PC-3 (cell line): ENCODE results near the gene MUCL3. TPM values are rescaled to one million over a fixed set of nuclear protein-coding genes. Genes with fewer than 3 reads are reported as not detected.

Experiments used
- ATAC-seq: fragments of 200-7000 bp; cut with Tn5 transposase; 2 replicates; pipeline ENCODE4 v1.9.1; 2020; ENCODE audit warnings: mild to moderate bottlenecking, moderate library complexity
- BruUV-seq: library from RNA; stranded (reverse); fragments of 400-500 nt; replicated peaks from 2 replicates; lab custom pipeline; 2021; lab: Mats Ljungman, UMichigan
- CTCF ChIA-PET: fragments of 300-600 bp; sonication (Branson Sonifier 250); formaldehyde crosslinking; loops from one replicate; lab custom pipeline; 2022; ENCODE audit warnings: antibody characterized with exemption; lab: Charles Lee
- POLR2A ChIA-PET: fragments of 300-600 bp; sonication (Branson Sonifier 250); formaldehyde crosslinking; loops from one replicate; lab custom pipeline; 2022; ENCODE audit warnings: antibody characterized with exemption; ENCODE audit not compliant: unreplicated experiment; lab: Charles Lee
- DNase-seq: peaks from one replicate; pipeline ENCODE4 v3.0.0-alpha.2; 2015
- H2AFZ ChIP-seq: fragments of 300-600 bp; sonication (generic); 2 replicates; pipeline ENCODE4 v1.6.0; 2016; ENCODE audit warnings: antibody characterized with exemption, low read length
- H3F3A ChIP-seq: fragments of 300-600 bp; sonication (generic); one replicate; pipeline ENCODE4 v1.6.0; 2017; ENCODE audit warnings: antibody characterized with exemption, low read length, control low read depth, mild to moderate bottlenecking; ENCODE audit not compliant: unreplicated experiment
- H3K27ac ChIP-seq: fragments of 300-600 bp; sonication (generic); 2 replicates; pipeline ENCODE4 v1.5.1; 2016; ENCODE audit warnings: mild to moderate bottlenecking, low read length
- H3K27me3 ChIP-seq: fragments of 300-600 bp; sonication (generic); 2 replicates; pipeline ENCODE4 v1.6.1; 2016; ENCODE audit warnings: low read length, mixed read lengths
- H3K36me3 ChIP-seq: fragments of 300-600 bp; sonication (generic); 2 replicates; pipeline ENCODE4 v1.6.1; 2016; ENCODE audit warnings: low read depth, mixed run types, low read length, mixed read lengths
- H3K4me1 ChIP-seq: fragments of 300-600 bp; sonication (generic); 2 replicates; pipeline ENCODE4 v1.5.1; 2016; ENCODE audit warnings: low read length; ENCODE audit not compliant: insufficient read depth
- H3K4me2 ChIP-seq: fragments of 300-600 bp; sonication (generic); 2 replicates; pipeline ENCODE4 v1.6.0; 2016; ENCODE audit warnings: low read length
- H3K4me3 ChIP-seq: fragments of 300-600 bp; sonication (generic); 2 replicates; pipeline ENCODE4 v1.5.1; 2016; ENCODE audit warnings: mild to moderate bottlenecking, low read length, mixed read lengths
- H3K79me2 ChIP-seq: fragments of 300-600 bp; sonication (generic); 2 replicates; pipeline ENCODE4 v1.6.1; 2017; ENCODE audit warnings: low read length, mixed read lengths
- H3K9ac ChIP-seq: fragments of 300-600 bp; sonication (generic); 2 replicates; pipeline ENCODE4 v1.6.0; 2016; ENCODE audit warnings: mild to moderate bottlenecking, low read length
- H3K9me2 ChIP-seq: fragments of 300-600 bp; sonication (generic); replicated peaks from 2 replicates; pipeline ENCODE4 v1.6.1; 2016; ENCODE audit warnings: mixed run types, low read length, mixed read lengths
- H3K9me3 ChIP-seq: fragments of 300-600 bp; sonication (generic); 2 replicates; pipeline ENCODE4 v1.6.1; 2016; ENCODE audit warnings: low read length, mixed read lengths
- H4K20me1 ChIP-seq: fragments of 300-600 bp; sonication (generic); 2 replicates; pipeline ENCODE4 v1.6.1; 2016; ENCODE audit warnings: low read length, mixed read lengths
- CTCF ChIP-seq: fragments of 300-600 bp; sonication (generic); conservative IDR thresholded peaks from 2 replicates; pipeline ENCODE4 v1.5.1; 2017; ENCODE audit warnings: antibody characterized with exemption, low read depth, mild to moderate bottlenecking, low read length
- EZH2 ChIP-seq: fragments of 300-600 bp; sonication (generic); IDR thresholded peaks from one replicate; pipeline ENCODE4 v1.6.1; 2017; ENCODE audit warnings: antibody characterized with exemption, mild to moderate bottlenecking, low read length; ENCODE audit not compliant: unreplicated experiment
- EZH2phosphoT487 ChIP-seq: fragments of 300-600 bp; sonication (generic); IDR thresholded peaks from 2 replicates; pipeline ENCODE4 v1.6.1; 2018; ENCODE audit warnings: mild to moderate bottlenecking, antibody characterized with exemption, low read length, borderline replicate concordance
- intact Hi-C: fragments of 100-400 bp; cut with micrococcal nuclease; formaldehyde crosslinking; loops from 2 replicates; pipeline ENCODE4 v1.9.0; 2023
- total RNA-seq: library from RNA; depleted of rRNA; stranded (reverse); fragments of >200 nt; gene quantifications from 2 replicates; pipeline ENCODE4 v1.2.3, GENCODE V29; 2014

MUCL3 gene
- total RNA-seq, 1 experiment from 2014 or later = 0.04 TPM

- Histone ChIP-seq H3K9me3 (no peaks in the 10 kb centered on the region), H4K20me1 (no peaks in the 10 kb centered on the region), H3K9me2 (no peaks in the 10 kb centered on the region), H3K27me3 (no peaks in the 10 kb centered on the region), H3F3A (no peaks in the 10 kb centered on the region), H3K4me3 (peak overlapping the region; percentile 64), H3K4me1 (peaks cover 17% of the 10 kb centered on the region), H3K36me3 (no peaks in the 10 kb centered on the region), H3K27ac (no peak overlapping the region), H3K79me2 (no peaks in the 10 kb centered on the region), H3K4me2 (peak overlapping the region; percentile 79), H3K9ac (peak overlapping the region; percentile 53), H2AFZ (peak overlapping the region; percentile 83)
- ChIA-PET POLR2A (no interaction called here), CTCF (no interaction called here)
- intact Hi-C loops = no loop called here
- TF ChIP-seq CTCF = no peak
- no peak for TF ChIP-seq EZH2phosphoT487
- TF ChIP-seq EZH2 = no peak
- DNase-seq (no peak), ATAC-seq (peak; percentile 47)
- BruUV-seq = no TSS peak
Observed at GRCh38 chr6:30954631-30955366, 14.0 kb downstream of the MUCL3 start.

GRCh38 chr6:30955367-30956042 is 14.7 kb downstream of the MUCL3 start:
- ATAC-seq (peak; percentile 88), DNase-seq (peak; percentile 47)
- BruUV-seq = TSS peak; percentile 77
- H3K4me1 ChIP-seq = peaks cover 17% of the 10 kb centered on the region
- no peaks in the 10 kb centered on the region for H3K27me3 ChIP-seq
- peak overlapping the region; percentile 83 for H2AFZ ChIP-seq
- peak overlapping the region; percentile 79 for H3K4me2 ChIP-seq
- TF ChIP-seq EZH2 = no peak
- TF ChIP-seq CTCF = no peak
- no peak for TF ChIP-seq EZH2phosphoT487
- H3F3A ChIP-seq = no peaks in the 10 kb centered on the region
- no peaks in the 10 kb centered on the region for H4K20me1 ChIP-seq
- no peaks in the 10 kb centered on the region for H3K36me3 ChIP-seq
- H3K9me3 ChIP-seq = no peaks in the 10 kb centered on the region
- H3K4me3 ChIP-seq = peak overlapping the region; percentile 64
- no peaks in the 10 kb centered on the region for H3K79me2 ChIP-seq
- H3K27ac ChIP-seq = no peak overlapping the region
- POLR2A ChIA-PET = interaction anchor here (0.6 to 0.7 kb wide), 2 partner anchors 18 to 115 kb away, joined by 3 read pairs; no protein-coding TSS in a partner anchor
- H3K9me2 ChIP-seq = no peaks in the 10 kb centered on the region
- H3K9ac ChIP-seq = peak overlapping the region; percentile 53
- intact Hi-C loops = no loop called here
- CTCF ChIA-PET = no interaction called here

GRCh38 chr6:30957716-30958115 is 16.9 kb downstream of the MUCL3 start:
- Histone ChIP-seq H3F3A (no peaks in the 10 kb centered on the region), H3K9me2 (no peaks in the 10 kb centered on the region), H2AFZ (no peak overlapping the region), H3K9me3 (no peaks in the 10 kb centered on the region), H3K36me3 (no peaks in the 10 kb centered on the region), H3K27me3 (no peaks in the 10 kb centered on the region), H3K4me3 (no peak overlapping the region), H3K4me1 (peaks cover 17% of the 10 kb centered on the region), H3K79me2 (no peaks in the 10 kb centered on the region), H3K4me2 (no peak overlapping the region), H3K27ac (no peak overlapping the region), H3K9ac (no peak overlapping the region), H4K20me1 (no peaks in the 10 kb centered on the region)
- POLR2A ChIA-PET = no interaction called here
- CTCF ChIA-PET = no interaction called here
- ATAC-seq (no peak), DNase-seq (no peak)
- TF ChIP-seq EZH2phosphoT487 (no peak), CTCF (no peak), EZH2 (no peak)
- intact Hi-C loops = no loop called here
- no TSS peak for BruUV-seq
